HG03135 (cell line): Measurements from ENCODE around the gene DGUOK.
"Not testable (repeated sequence)": the region's sequence is repeated elsewhere in the genome, so short reads cannot be mapped to it uniquely, and the experiment has no call there.

ENCODE experiments used
- ATAC-seq: cut with Tn5 transposase; IDR thresholded peaks from one replicate; pipeline ENCODE4 v1.9.1; 2021; ENCODE audit warnings: mild to moderate bottlenecking, moderate library complexity; ENCODE audit not compliant: unreplicated experiment

The DGUOK gene

GRCh38 chr2:73926493-73927327 is at the start of gene DGUOK:
Gene DGUOK (plus strand): TSS chr2:73926880. CDS start chr2:73926911, 31 bp downstream.
- ATAC-seq, result peak; percentile 100

GRCh38 chr2:73877071-73877802 is 49.4 kb upstream of the DGUOK start:
- ATAC-seq, result no peak

GRCh38 chr2:73877984-73878383 is 48.7 kb upstream of the DGUOK start:
- ATAC-seq, result not testable (repeated sequence)

GRCh38 chr2:73885406-73885805 is 41.3 kb upstream of the DGUOK start:
- no peak for ATAC-seq

- ATAC-seq, result no peak
Measured at GRCh38 chr2:73886357-73886756, 40.3 kb upstream of the DGUOK start.

- ATAC-seq, result not testable (repeated sequence)
Measured at GRCh38 chr2:73887596-73888353, 38.9 kb upstream of the DGUOK start.

- ATAC-seq, result no peak
Measured at GRCh38 chr2:73888388-73888787, 38.3 kb upstream of the DGUOK start.

GRCh38 chr2:73889206-73889605 is 37.5 kb upstream of the DGUOK start:
- ATAC-seq, result no peak

- no peak for ATAC-seq
Measured at GRCh38 chr2:73890301-73891092, 36.2 kb upstream of the DGUOK start.

GRCh38 chr2:73891276-73891901 is 35.3 kb upstream of the DGUOK start:
- no peak for ATAC-seq

- no peak for ATAC-seq
Measured at GRCh38 chr2:73892631-73893329, 33.9 kb upstream of the DGUOK start, which contains the start of gene ACTG2. Gene ACTG2 (plus strand): TSS chr2:73893008. CDS start chr2:73901312, 8,304 bp downstream.

GRCh38 chr2:73893764-73894474 is 32.8 kb upstream of the DGUOK start:
- no peak for ATAC-seq

- no peak for ATAC-seq
Measured at GRCh38 chr2:73894475-73894850, 32.2 kb upstream of the DGUOK start.

- no peak for ATAC-seq
Measured at GRCh38 chr2:73894877-73895276, 31.8 kb upstream of the DGUOK start.

GRCh38 chr2:73895473-73895872 is 31.2 kb upstream of the DGUOK start:
- ATAC-seq, result no peak

- ATAC-seq, result no peak
Measured at GRCh38 chr2:73896362-73897239, 30.1 kb upstream of the DGUOK start.

GRCh38 chr2:73897240-73897583 is 29.5 kb upstream of the DGUOK start:
- ATAC-seq, result no peak

- no peak for ATAC-seq
Measured at GRCh38 chr2:73897934-73898333, 28.7 kb upstream of the DGUOK start.
